HCT116 (cell line): ENCODE data around the gene PPM1A. TPM values are rescaled to one million over a fixed set of nuclear protein-coding genes. Genes with fewer than 3 reads are reported as not detected.

Experiments
- ATAC-seq: fragments of 200-7000 bp; cut with Tn5 transposase; 2 replicates; pipeline ENCODE4 v1.9.1; 2020; ENCODE audit warnings: mild to moderate bottlenecking, moderate library complexity
- BruUV-seq: library from RNA; stranded (reverse); fragments of 400-500 nt; replicated peaks from 2 replicates; lab custom pipeline; 2021; lab: Mats Ljungman, UMichigan
- CTCF ChIA-PET: fragments of 300-600 bp; sonication (Branson Sonifier 250); formaldehyde crosslinking; loops from one replicate; lab custom pipeline; 2021; ENCODE audit warnings: antibody characterized with exemption; lab: Charles Lee
- POLR2A ChIA-PET: fragments of 300-600, 350-600 bp; sonication (Branson Sonifier 250); formaldehyde crosslinking; loops from one replicate; lab custom pipeline; 2021; ENCODE audit warnings: antibody characterized with exemption; lab: Charles Lee
- RAD21 ChIA-PET, 2 experiments: fragments of 300-600 bp; sonication (Branson Sonifier 250); formaldehyde crosslinking; loops; one replicate each; lab custom pipeline; 2023; ENCODE audit warnings: low total read pairs in 2 of 2; ENCODE audit not compliant: uncharacterized antibody in 2 of 2, unreplicated experiment in 2 of 2, low non-redundant PET in 1 of 2; lab: Charles Lee
- DNase-seq: peaks from one replicate; pipeline ENCODE4 v3.0.0-alpha.2; 2010; ENCODE audit warnings: low read depth, low spot score
- H2AFZ ChIP-seq: fragments of 200-600 bp; shearing (Covaris generic), sonication (generic); 2 replicates; pipeline ENCODE4 v1.6.1; 2017; ENCODE audit warnings: low read depth, mixed run types, mixed read lengths, antibody characterized with exemption, low read length; ENCODE audit not compliant: poor library complexity, severe bottlenecking
- H3K27ac ChIP-seq: 2 replicates; pipeline ENCODE4 v1.5.1; 2012; ENCODE audit warnings: low read depth, low read length
- H3K27me3 ChIP-seq: fragments of 200-600 bp; sonication (generic); 2 replicates; pipeline ENCODE4 v1.6.1; 2016; ENCODE audit warnings: mixed run types, low read length, mixed read lengths; ENCODE audit not compliant: insufficient read depth
- H3K36me3 ChIP-seq, 2 experiments: fragments of 200-500 bp in 1 of 2; fragments of 200-600 bp in 1 of 2; sonication (Bioruptor generic) in 1 of 2; sonication (generic) in 1 of 2; 2 replicates each; pipeline versions ENCODE4 v1.5.1 to v1.6.1; 2014 to 2016; ENCODE audit warnings: low read length in 2 of 2, inconsistent platforms in 1 of 2, mixed read lengths in 1 of 2, mixed run types in 1 of 2; ENCODE audit not compliant: insufficient read depth in 2 of 2, control insufficient read depth in 1 of 2
- H3K4me1 ChIP-seq, 2 experiments: fragments of 200-600 bp in 1 of 2; sonication (generic) in 1 of 2; 2 replicates each; pipeline versions ENCODE4 v1.5.1 to v1.6.1; 2012 to 2017; ENCODE audit warnings: low read length in 2 of 2, inconsistent platforms in 1 of 2, mild to moderate bottlenecking in 1 of 2, mixed read lengths in 1 of 2, mixed run types in 1 of 2, moderate library complexity in 1 of 2; ENCODE audit not compliant: insufficient read depth in 2 of 2, control insufficient read depth in 1 of 2
- H3K4me2 ChIP-seq: fragments of 200-600 bp; sonication (generic); 2 replicates; pipeline ENCODE4 v1.6.1; 2017; ENCODE audit warnings: mixed run types, low read length, mixed read lengths
- H3K4me3 ChIP-seq, 2 experiments: fragments of 200-600 bp in 1 of 2; sonication (generic) in 1 of 2; replicated peaks in 1 of 2; 2 replicates each; pipeline ENCODE4 v1.5.1; 2011 to 2016; ENCODE audit warnings: low read length in 2 of 2, control low read depth in 1 of 2, low read depth in 1 of 2, mild to moderate bottlenecking in 1 of 2, mixed read lengths in 1 of 2, mixed run types in 1 of 2
- H3K79me2 ChIP-seq: fragments of 200-600 bp; sonication (generic); 2 replicates; pipeline ENCODE4 v1.6.1; 2017; ENCODE audit warnings: mild to moderate bottlenecking, mixed run types, low read length, moderate library complexity, mixed read lengths; ENCODE audit not compliant: insufficient read depth
- H3K9ac ChIP-seq: fragments of 200-600 bp; sonication (generic); 2 replicates; pipeline ENCODE4 v1.6.1; 2016; ENCODE audit warnings: low read length, mixed read lengths
- H3K9me2 ChIP-seq: fragments of 200-600 bp; sonication (generic), shearing (Covaris generic); 2 replicates; pipeline ENCODE4 v1.6.1; 2017; ENCODE audit warnings: mixed run types, mild to moderate bottlenecking, moderate library complexity; ENCODE audit not compliant: insufficient read depth
- H3K9me3 ChIP-seq, 2 experiments: fragments of 200-500 bp in 1 of 2; fragments of 200-600 bp in 1 of 2; sonication (Bioruptor generic) in 1 of 2; sonication (generic) in 1 of 2; 2 replicates each; pipeline ENCODE4 v1.6.1; 2014 to 2017; ENCODE audit warnings: low read length in 2 of 2, mixed read lengths in 2 of 2, inconsistent platforms in 1 of 2, low read depth in 1 of 2, mild to moderate bottlenecking in 1 of 2, mixed run types in 1 of 2, moderate library complexity in 1 of 2; ENCODE audit not compliant: control insufficient read depth in 1 of 2, insufficient read depth in 1 of 2
- H4K20me1 ChIP-seq: fragments of 200-600 bp; sonication (generic), shearing (Covaris generic); 2 replicates; pipeline ENCODE4 v1.6.1; 2017; ENCODE audit warnings: mixed run types, mild to moderate bottlenecking, moderate library complexity; ENCODE audit not compliant: insufficient read depth
- CBX3 ChIP-seq: IDR thresholded peaks from 2 replicates; pipeline ENCODE4 v1.6.1; 2012; ENCODE audit warnings: low read depth
- CEBPB ChIP-seq: IDR thresholded peaks from 2 replicates; pipeline ENCODE4 v1.6.1; 2012; ENCODE audit warnings: low read depth
- EGR1 ChIP-seq: IDR thresholded peaks from 2 replicates; pipeline ENCODE4 v1.6.1; 2012; ENCODE audit warnings: low read depth
- ELF1 ChIP-seq: IDR thresholded peaks from 2 replicates; pipeline ENCODE4 v1.6.1; 2012; ENCODE audit warnings: low read depth, borderline replicate concordance
- EZH2 ChIP-seq: fragments of 200-600 bp; sonication (generic); IDR thresholded peaks from 2 replicates; pipeline ENCODE4 v1.6.1; 2017; ENCODE audit warnings: antibody characterized with exemption, mixed run types
- EZH2phosphoT487 ChIP-seq: fragments of 200-600 bp; IDR thresholded peaks from 2 replicates; pipeline ENCODE4 v1.6.1; 2018; ENCODE audit warnings: antibody characterized with exemption, borderline replicate concordance
- FOSL1 ChIP-seq: IDR thresholded peaks from 2 replicates; pipeline ENCODE4 v1.6.1; 2012; ENCODE audit warnings: low read depth
- POLR2AphosphoS5 ChIP-seq: IDR thresholded peaks from 2 replicates; pipeline ENCODE4 v1.6.1; 2011; ENCODE audit warnings: mild to moderate bottlenecking, low read depth, low read length, moderate library complexity
- RAD21 ChIP-seq: IDR thresholded peaks from 2 replicates; pipeline ENCODE4 v1.6.1; 2012; ENCODE audit warnings: low read depth, mild to moderate bottlenecking
- SIN3A ChIP-seq: IDR thresholded peaks from 2 replicates; pipeline ENCODE4 v1.6.1; 2012; ENCODE audit warnings: low read depth
- SP1 ChIP-seq: IDR thresholded peaks from 2 replicates; pipeline ENCODE4 v1.6.1; 2012; ENCODE audit warnings: low read depth
- SRF ChIP-seq: IDR thresholded peaks from 2 replicates; pipeline ENCODE4 v1.6.1; 2012; ENCODE audit warnings: low read depth
- TCF7L2 ChIP-seq: IDR thresholded peaks from 2 replicates; pipeline ENCODE4 v1.7.0; 2011; ENCODE audit warnings: borderline replicate concordance, inconsistent platforms; ENCODE audit not compliant: insufficient read depth, insufficient read length; ENCODE audit errors: extremely low read depth
- YY1 ChIP-seq: IDR thresholded peaks from 2 replicates; pipeline ENCODE4 v1.6.1; 2011; ENCODE audit warnings: low read length, low read depth, moderate library complexity, mild to moderate bottlenecking; ENCODE audit not compliant: insufficient replicate concordance; ENCODE audit errors: extremely low read depth
- ZFX ChIP-seq: fragments of 450-650 bp; IDR thresholded peaks from 2 replicates; pipeline ENCODE4 v1.6.1; 2017
- intact Hi-C: fragments of 100-400 bp; cut with micrococcal nuclease; formaldehyde crosslinking; loops from 2 replicates; pipeline ENCODE4 v1.10.0; 2022
- total RNA-seq: library from RNA; stranded (reverse); gene quantifications from one replicate; pipeline ENCODE4 v1.2.1, GENCODE V29; 2021; ENCODE audit not compliant: unreplicated experiment
- TF ChIP-seq, protein P1 (sequence below): IDR thresholded peaks from 2 replicates; pipeline ENCODE4 v1.6.1; 2011; ENCODE audit warnings: mild to moderate bottlenecking, low read length, moderate library complexity; ENCODE audit not compliant: insufficient replicate concordance; ENCODE audit errors: extremely low read depth
- TF ChIP-seq, protein P2 (sequence below), 3 experiments: fragments of 200-600 bp in 1 of 3; sonication (generic) in 1 of 3; IDR thresholded peaks in 2 of 3; conservative IDR thresholded peaks in 1 of 3; 2 replicates each; pipeline ENCODE4 v1.5.1; 2012 to 2017; ENCODE audit warnings: low read depth in 2 of 3, low read length in 2 of 3, antibody characterized with exemption in 1 of 3, borderline replicate concordance in 1 of 3, control low read depth in 1 of 3, mild to moderate bottlenecking in 1 of 3, mixed read lengths in 1 of 3, mixed run types in 1 of 3, moderate library complexity in 1 of 3; ENCODE audit not compliant: insufficient read depth in 1 of 3

PPM1A gene
- total RNA-seq, 1 experiment from 2014 or later: 32.8 TPM

GRCh38 chr14:60287452-60287851, 38.4 kb downstream of the PPM1A start:
- ChIA-PET RAD21 (no interaction called here), CTCF (no interaction called here), POLR2A (no interaction called here)
- Histone ChIP-seq H2AFZ (no peak overlapping the region), H3K27ac (no peak overlapping the region), H3K4me2 (no peak overlapping the region), H3K27me3 (no peaks in the 10 kb centered on the region), H3K4me1 (no peaks in the 10 kb centered on the region), H3K79me2 (no peaks in the 10 kb centered on the region), H4K20me1 (no peaks in the 10 kb centered on the region), H3K9me2 (no peaks in the 10 kb centered on the region), H3K36me3 (peaks cover 3 to 12% of the 10 kb centered on the region in 2 experiments; a peak in 2 of 4 replicates), H3K9me3 (no peaks in the 10 kb centered on the region), H3K4me3 (no peak overlapping the region), H3K9ac (no peak overlapping the region)
- intact Hi-C loops: no loop called here
- TF ChIP-seq RAD21 (no peak), POLR2AphosphoS5 (no peak), CBX3 (no peak), EZH2 (no peak), FOSL1 (no peak), CEBPB (no peak), EGR1 (no peak), ZFX (no peak), SP1 (no peak), EZH2phosphoT487 (no peak), ELF1 (no peak), SRF (no peak), SIN3A (no peak), TCF7L2 (no peak), YY1 (no peak)
- TF ChIP-seq, protein P1, sequence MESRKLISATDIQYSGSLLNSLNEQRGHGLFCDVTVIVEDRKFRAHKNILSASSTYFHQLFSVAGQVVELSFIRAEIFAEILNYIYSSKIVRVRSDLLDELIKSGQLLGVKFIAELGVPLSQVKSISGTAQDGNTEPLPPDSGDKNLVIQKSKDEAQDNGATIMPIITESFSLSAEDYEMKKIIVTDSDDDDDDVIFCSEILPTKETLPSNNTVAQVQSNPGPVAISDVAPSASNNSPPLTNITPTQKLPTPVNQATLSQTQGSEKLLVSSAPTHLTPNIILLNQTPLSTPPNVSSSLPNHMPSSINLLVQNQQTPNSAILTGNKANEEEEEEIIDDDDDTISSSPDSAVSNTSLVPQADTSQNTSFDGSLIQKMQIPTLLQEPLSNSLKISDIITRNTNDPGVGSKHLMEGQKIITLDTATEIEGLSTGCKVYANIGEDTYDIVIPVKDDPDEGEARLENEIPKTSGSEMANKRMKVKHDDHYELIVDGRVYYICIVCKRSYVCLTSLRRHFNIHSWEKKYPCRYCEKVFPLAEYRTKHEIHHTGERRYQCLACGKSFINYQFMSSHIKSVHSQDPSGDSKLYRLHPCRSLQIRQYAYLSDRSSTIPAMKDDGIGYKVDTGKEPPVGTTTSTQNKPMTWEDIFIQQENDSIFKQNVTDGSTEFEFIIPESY: no peak
- TF ChIP-seq, protein P2, sequence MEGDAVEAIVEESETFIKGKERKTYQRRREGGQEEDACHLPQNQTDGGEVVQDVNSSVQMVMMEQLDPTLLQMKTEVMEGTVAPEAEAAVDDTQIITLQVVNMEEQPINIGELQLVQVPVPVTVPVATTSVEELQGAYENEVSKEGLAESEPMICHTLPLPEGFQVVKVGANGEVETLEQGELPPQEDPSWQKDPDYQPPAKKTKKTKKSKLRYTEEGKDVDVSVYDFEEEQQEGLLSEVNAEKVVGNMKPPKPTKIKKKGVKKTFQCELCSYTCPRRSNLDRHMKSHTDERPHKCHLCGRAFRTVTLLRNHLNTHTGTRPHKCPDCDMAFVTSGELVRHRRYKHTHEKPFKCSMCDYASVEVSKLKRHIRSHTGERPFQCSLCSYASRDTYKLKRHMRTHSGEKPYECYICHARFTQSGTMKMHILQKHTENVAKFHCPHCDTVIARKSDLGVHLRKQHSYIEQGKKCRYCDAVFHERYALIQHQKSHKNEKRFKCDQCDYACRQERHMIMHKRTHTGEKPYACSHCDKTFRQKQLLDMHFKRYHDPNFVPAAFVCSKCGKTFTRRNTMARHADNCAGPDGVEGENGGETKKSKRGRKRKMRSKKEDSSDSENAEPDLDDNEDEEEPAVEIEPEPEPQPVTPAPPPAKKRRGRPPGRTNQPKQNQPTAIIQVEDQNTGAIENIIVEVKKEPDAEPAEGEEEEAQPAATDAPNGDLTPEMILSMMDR (IDR thresholded peaks at IDR 0.05 in 2 of 3, conservative IDR thresholded peaks at IDR 0.05 in 1 of 3; ENCODE audit: borderline replicate concordance in 1 of 3, insufficient read depth in 1 of 3, low read depth in 2 of 3, low read length in 2 of 3): no peak
- ATAC-seq (no peak), DNase-seq (no peak)
- BruUV-seq: no TSS peak
